Natural killer cell (primary cell): ENCODE data around the gene CHPF2. TPM values are rescaled to one million over a fixed set of nuclear protein-coding genes. Genes with fewer than 3 reads are reported as not detected.

Source experiments
- ATAC-seq, 3 donors: fragments of 150-1000 bp in 2 of 3; fragments of 200-7000 bp in 1 of 3; cut with Tn5 transposase; 1 replicate in 1 of 3; 2 replicates in 2 of 3; pipeline ENCODE4 v1.10.0; 2021; ENCODE audit warnings: mild to moderate bottlenecking in 2 of 3, moderate library complexity in 2 of 3
- DNase-seq, 2 donors: peaks; one replicate each; pipeline versions ENCODE4 v3.0.0 to v3.0.0-alpha.2; 2013 to 2021; ENCODE audit warnings: mixed read lengths in 1 of 2
- H3K27ac ChIP-seq: one replicate; pipeline ENCODE4 v1.5.1; 2013; ENCODE audit warnings: mild to moderate bottlenecking, low read length
- H3K27me3 ChIP-seq: one replicate; pipeline ENCODE4 v1.6.1; 2013; ENCODE audit warnings: low read length; ENCODE audit not compliant: control insufficient read depth, insufficient read depth
- H3K36me3 ChIP-seq: one replicate; pipeline ENCODE4 v1.6.1; 2013; ENCODE audit warnings: low read length; ENCODE audit not compliant: control insufficient read depth, insufficient read depth
- H3K4me1 ChIP-seq: one replicate; pipeline ENCODE4 v1.6.1; 2013; ENCODE audit warnings: low read length; ENCODE audit not compliant: control insufficient read depth, insufficient read depth
- H3K4me3 ChIP-seq: one replicate; pipeline ENCODE4 v1.5.1; 2013; ENCODE audit warnings: low read length
- H3K9me3 ChIP-seq: one replicate; pipeline ENCODE4 v1.6.1; 2013; ENCODE audit warnings: low read length; ENCODE audit not compliant: control insufficient read depth, insufficient read depth
- H3K27ac Mint-ChIP-seq, 2 donors: one replicate each; pipeline ENCODE4 v1.8.0; 2022; ENCODE audit warnings: mild to moderate bottlenecking in 2 of 2, mixed read lengths in 2 of 2, moderate library complexity in 1 of 2
- H3K27me3 Mint-ChIP-seq, 2 donors: one replicate each; pipeline ENCODE4 v1.8.0; 2022; ENCODE audit warnings: low read depth in 2 of 2, mixed read lengths in 2 of 2
- H3K36me3 Mint-ChIP-seq: one replicate; pipeline ENCODE4 v1.8.0; 2022; ENCODE audit warnings: mixed read lengths
- H3K4me1 Mint-ChIP-seq, 2 donors: one replicate each; pipeline ENCODE4 v1.8.0; 2022; ENCODE audit warnings: mixed read lengths in 2 of 2
- H3K4me3 Mint-ChIP-seq: one replicate; pipeline ENCODE4 v1.8.0; 2022; ENCODE audit warnings: mild to moderate bottlenecking, moderate library complexity, mixed read lengths
- H3K9me3 Mint-ChIP-seq, 2 donors: one replicate each; pipeline ENCODE4 v1.8.0; 2022; ENCODE audit warnings: mixed read lengths in 2 of 2
- CTCF ChIP-seq: fragments of 200-600 bp; IDR thresholded peaks from one replicate; pipeline ENCODE4 v1.8.0; 2022; ENCODE audit warnings: antibody characterized with exemption
- WGBS: methylation state at CpG from one replicate; pipeline ENCODE4 v1.1.7; 2013; ENCODE audit warnings: missing lambda C conversion rate; ENCODE audit not compliant: insufficient coverage; 5-methylcytosine and 5-hydroxymethylcytosine counted together
- intact Hi-C: fragments of 100-400 bp; cut with micrococcal nuclease; formaldehyde crosslinking; loops from one replicate; pipeline ENCODE4 v1.14.2; 2022
- total RNA-seq, 4 donors: library from RNA; stranded (reverse); fragments of 120-200 nt in 1 of 4; gene quantifications; one replicate each; pipeline versions ENCODE4 v1.2.3 to v1.2.4, GENCODE V29; 2013 to 2022

CHPF2 gene
- total RNA-seq, 3 donors from 2014 or later (not counting 1 experiment from before 2014, with no cell fraction given) = 47.0 to 51.6 (median 48.6) TPM

GRCh38 chr7:151208253-151208862, 23.9 kb upstream of the CHPF2 start:
- H3K4me1 Mint-ChIP-seq = peaks cover 22% of the 10 kb centered on the region in 2 donors
- H3K27ac Mint-ChIP-seq = no peak overlapping the region
- Histone ChIP-seq H3K9me3 (no peaks in the 10 kb centered on the region), H3K27me3 (no peaks in the 10 kb centered on the region), H3K27ac (peak overlapping the region; percentile 39), H3K4me1 (peaks cover 24% of the 10 kb centered on the region), H3K36me3 (peaks cover 3% of the 10 kb centered on the region), H3K4me3 (no peak overlapping the region)
- DNase-seq (no peak), ATAC-seq (no peak)
- H3K4me3 Mint-ChIP-seq = no peak overlapping the region
- H3K36me3 Mint-ChIP-seq = no peaks in the 10 kb centered on the region
- intact Hi-C loops = no loop called here
- WGBS = 91% methylated on average over 7 of the region's 9 CpGs
- peaks cover 0 to 9% of the 10 kb centered on the region in 2 donors for H3K27me3 Mint-ChIP-seq
- no peaks in the 10 kb centered on the region for H3K9me3 Mint-ChIP-seq
- TF ChIP-seq CTCF = no peak

GRCh38 chr7:151209588-151209987, 22.7 kb upstream of the CHPF2 start:
- TF ChIP-seq CTCF = no peak
- H3K9me3 Mint-ChIP-seq = no peaks in the 10 kb centered on the region
- no peak overlapping the region for H3K4me3 Mint-ChIP-seq
- Histone ChIP-seq H3K27ac (no peak overlapping the region), H3K36me3 (peaks cover 14% of the 10 kb centered on the region), H3K4me3 (no peak overlapping the region), H3K27me3 (no peaks in the 10 kb centered on the region), H3K9me3 (no peaks in the 10 kb centered on the region), H3K4me1 (peaks cover 24% of the 10 kb centered on the region)
- H3K36me3 Mint-ChIP-seq = no peaks in the 10 kb centered on the region
- H3K4me1 Mint-ChIP-seq = peaks cover 22% of the 10 kb centered on the region in 2 donors
- H3K27me3 Mint-ChIP-seq = peaks cover 0 to 6% of the 10 kb centered on the region in 2 donors
- 96% methylated on average over 6 of the region's 6 CpGs for WGBS
- no peak for ATAC-seq
- H3K27ac Mint-ChIP-seq = no peak overlapping the region
- no peak for DNase-seq
- intact Hi-C loops = no loop called here

GRCh38 chr7:151210087-151210854, 22.0 kb upstream of the CHPF2 start, which contains the start of gene H2BK1:
H2BK1 (minus strand) TSS chr7:151210488; CDS start chr7:151210318, 170 bp downstream.
- H3K27me3 ChIP-seq = no peaks in the 10 kb centered on the region
- Mint-ChIP-seq H3K9me3 (no peaks in the 10 kb centered on the region), H3K36me3 (no peaks in the 10 kb centered on the region), H3K4me1 (peaks cover 22% of the 10 kb centered on the region in 2 donors), H3K27me3 (peaks cover 0 to 2% of the 10 kb centered on the region in 2 donors), H3K4me3 (no peak within 1 kb of the TSS), H3K27ac (no peak within 1 kb of the TSS)
- TF ChIP-seq CTCF = no peak
- peaks cover 24% of the 10 kb centered on the region for H3K4me1 ChIP-seq
- intact Hi-C loops = no loop called here
- ATAC-seq (no peak), DNase-seq (no peak)
- WGBS = 95% methylated on average over 16 of the region's 17 CpGs
- H3K9me3 ChIP-seq = no peaks in the 10 kb centered on the region
- no peak within 1 kb of the TSS for H3K27ac ChIP-seq
- no peak within 1 kb of the TSS for H3K4me3 ChIP-seq
- H3K36me3 ChIP-seq = peaks cover 21% of the 10 kb centered on the region
